ENCODE measurements around the gene TMOD1. TPM values are rescaled to one million over a fixed set of nuclear protein-coding genes. Genes with fewer than 3 reads are reported as not detected.
A peak's percentile ranks its signal among the peaks of the same experiment; 100 is the strongest.

The TMOD1 gene
- total and polyA plus RNA-seq, 9 of the 15 experiments (the other 6 are each of a cell fraction or from before 2014, with no cell fraction given), result 7.1 to 41.2 (median 14.2) TPM

DNA sequence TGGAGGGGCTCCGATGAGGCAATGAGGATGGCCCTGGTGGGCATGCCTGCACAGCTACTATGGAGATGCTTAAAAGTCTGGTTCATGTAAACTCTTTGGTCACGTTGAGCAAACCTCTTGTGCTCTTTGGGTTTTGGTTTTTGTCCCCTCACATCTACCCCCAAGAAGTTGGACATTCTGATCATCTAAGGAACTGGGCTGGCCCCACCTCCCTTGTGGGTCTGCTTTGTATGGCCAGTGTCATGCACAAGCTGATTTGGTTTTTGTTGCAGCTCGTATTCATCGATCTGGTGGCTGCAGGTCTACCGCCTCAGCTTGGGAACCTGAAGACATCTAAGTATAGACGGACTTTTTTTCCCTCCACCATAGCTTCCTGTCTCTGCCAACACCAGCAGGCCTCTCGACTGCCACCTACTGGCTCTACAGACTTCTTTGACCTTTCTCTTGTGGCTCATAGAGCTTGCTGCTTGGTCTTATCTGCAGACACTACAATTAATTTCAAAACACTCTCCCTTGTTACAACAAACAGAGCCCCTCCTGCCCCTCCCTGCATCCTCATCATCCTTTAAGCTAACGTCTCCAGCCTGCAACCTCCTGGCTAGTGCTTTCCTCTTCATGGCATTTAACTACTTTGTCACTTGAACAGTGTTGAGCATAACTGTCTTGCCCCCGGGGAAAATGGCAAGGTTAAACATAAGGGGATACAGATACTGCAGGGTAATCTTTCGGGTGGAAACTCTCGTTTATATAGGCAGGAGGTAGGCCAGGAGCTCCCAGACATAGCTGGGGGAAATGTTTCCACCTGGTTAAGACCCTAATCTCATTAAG is 97.2 kb downstream of the TMOD1 start (continued):
- TF ChIP-seq TEAD1 (CRISPR knock-in tag; IDR thresholded peaks at IDR 0.05) (0 out of 4 replicates have a peak, but pooled peaks of 1 of the 2 experiments have one; percentile 32), SMAD1 (IDR thresholded peaks at IDR 0.05; ENCODE audit: low read depth, low read length, partially characterized antibody) (no peak), HDAC3 (IDR thresholded peaks at IDR 0.05; ENCODE audit: borderline replicate concordance, partially characterized antibody) (no peak), GTF2A2 (tag; IDR thresholded peaks at IDR 0.05) (no peak), HDAC1 (IDR thresholded peaks at IDR 0.05) (no peak), CBX1 (IDR thresholded peaks at IDR 0.05; ENCODE audit: low read depth) (no peak), HMGN3 (IDR thresholded peaks at IDR 0.05; ENCODE audit: borderline replicate concordance, extremely low read depth, insufficient read length, low read depth, low read length) (no peak), HDAC8 (tag; IDR thresholded peaks at IDR 0.05) (no peak), ZBTB9 (CRISPR knock-in tag; IDR thresholded peaks at IDR 0.05) (no peak), SRSF9 (IDR thresholded peaks at IDR 0.05; ENCODE audit: borderline replicate concordance, low read depth, low read length) (no peak), E2F6 (IDR thresholded peaks at IDR 0.05; ENCODE audit: borderline replicate concordance in 1 of 2, extremely low read depth in 1 of 2, insufficient read depth in 1 of 2, insufficient read length in 1 of 2, low read depth in 1 of 2, low read length in 1 of 2, poor library complexity in 1 of 2, severe bottlenecking in 1 of 2) (no peak), THAP7 (CRISPR knock-in tag; IDR thresholded peaks at IDR 0.05) (0 out of 2 replicates have a peak, but pooled peaks have one; percentile 44), ZNF764 (CRISPR knock-in tag; IDR thresholded peaks at IDR 0.05; ENCODE audit: low read depth) (peak; percentile 83), ILF3 (IDR thresholded peaks at IDR 0.05; ENCODE audit: borderline replicate concordance) (no peak), PRMT5 (CRISPR knock-in tag; IDR thresholded peaks at IDR 0.05) (no peak)
- TF ChIP-seq, protein P1, sequence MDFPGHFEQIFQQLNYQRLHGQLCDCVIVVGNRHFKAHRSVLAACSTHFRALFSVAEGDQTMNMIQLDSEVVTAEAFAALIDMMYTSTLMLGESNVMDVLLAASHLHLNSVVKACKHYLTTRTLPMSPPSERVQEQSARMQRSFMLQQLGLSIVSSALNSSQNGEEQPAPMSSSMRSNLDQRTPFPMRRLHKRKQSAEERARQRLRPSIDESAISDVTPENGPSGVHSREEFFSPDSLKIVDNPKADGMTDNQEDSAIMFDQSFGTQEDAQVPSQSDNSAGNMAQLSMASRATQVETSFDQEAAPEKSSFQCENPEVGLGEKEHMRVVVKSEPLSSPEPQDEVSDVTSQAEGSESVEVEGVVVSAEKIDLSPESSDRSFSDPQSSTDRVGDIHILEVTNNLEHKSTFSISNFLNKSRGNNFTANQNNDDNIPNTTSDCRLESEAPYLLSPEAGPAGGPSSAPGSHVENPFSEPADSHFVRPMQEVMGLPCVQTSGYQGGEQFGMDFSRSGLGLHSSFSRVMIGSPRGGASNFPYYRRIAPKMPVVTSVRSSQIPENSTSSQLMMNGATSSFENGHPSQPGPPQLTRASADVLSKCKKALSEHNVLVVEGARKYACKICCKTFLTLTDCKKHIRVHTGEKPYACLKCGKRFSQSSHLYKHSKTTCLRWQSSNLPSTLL (IDR thresholded peaks at IDR 0.05), result no peak
- TF ChIP-seq, protein P2, sequence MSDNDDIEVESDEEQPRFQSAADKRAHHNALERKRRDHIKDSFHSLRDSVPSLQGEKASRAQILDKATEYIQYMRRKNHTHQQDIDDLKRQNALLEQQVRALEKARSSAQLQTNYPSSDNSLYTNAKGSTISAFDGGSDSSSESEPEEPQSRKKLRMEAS (CRISPR knock-in tag; IDR thresholded peaks at IDR 0.05), result 0 out of 2 replicates have a peak, but pooled peaks have one; percentile 30
- TF ChIP-seq, protein P3, sequence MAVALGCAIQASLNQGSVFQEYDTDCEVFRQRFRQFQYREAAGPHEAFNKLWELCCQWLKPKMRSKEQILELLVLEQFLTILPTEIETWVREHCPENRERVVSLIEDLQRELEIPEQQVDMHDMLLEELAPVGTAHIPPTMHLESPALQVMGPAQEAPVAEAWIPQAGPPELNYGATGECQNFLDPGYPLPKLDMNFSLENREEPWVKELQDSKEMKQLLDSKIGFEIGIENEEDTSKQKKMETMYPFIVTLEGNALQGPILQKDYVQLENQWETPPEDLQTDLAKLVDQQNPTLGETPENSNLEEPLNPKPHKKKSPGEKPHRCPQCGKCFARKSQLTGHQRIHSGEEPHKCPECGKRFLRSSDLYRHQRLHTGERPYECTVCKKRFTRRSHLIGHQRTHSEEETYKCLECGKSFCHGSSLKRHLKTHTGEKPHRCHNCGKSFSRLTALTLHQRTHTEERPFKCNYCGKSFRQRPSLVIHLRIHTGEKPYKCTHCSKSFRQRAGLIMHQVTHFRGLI (CRISPR knock-in tag; IDR thresholded peaks at IDR 0.05), result no peak

Measured in K562 (cell line).